ENCODE results near the gene SDHA. TPM values are rescaled to one million over a fixed set of nuclear protein-coding genes. Genes with fewer than 3 reads are reported as not detected.
"Not testable (repeated sequence)": the region's sequence is repeated elsewhere in the genome, so short reads cannot be mapped to it uniquely, and the experiment has no call there.

The SDHA gene
- total RNA-seq, 1 experiment from 2014 or later: 78.4 TPM

DNA sequence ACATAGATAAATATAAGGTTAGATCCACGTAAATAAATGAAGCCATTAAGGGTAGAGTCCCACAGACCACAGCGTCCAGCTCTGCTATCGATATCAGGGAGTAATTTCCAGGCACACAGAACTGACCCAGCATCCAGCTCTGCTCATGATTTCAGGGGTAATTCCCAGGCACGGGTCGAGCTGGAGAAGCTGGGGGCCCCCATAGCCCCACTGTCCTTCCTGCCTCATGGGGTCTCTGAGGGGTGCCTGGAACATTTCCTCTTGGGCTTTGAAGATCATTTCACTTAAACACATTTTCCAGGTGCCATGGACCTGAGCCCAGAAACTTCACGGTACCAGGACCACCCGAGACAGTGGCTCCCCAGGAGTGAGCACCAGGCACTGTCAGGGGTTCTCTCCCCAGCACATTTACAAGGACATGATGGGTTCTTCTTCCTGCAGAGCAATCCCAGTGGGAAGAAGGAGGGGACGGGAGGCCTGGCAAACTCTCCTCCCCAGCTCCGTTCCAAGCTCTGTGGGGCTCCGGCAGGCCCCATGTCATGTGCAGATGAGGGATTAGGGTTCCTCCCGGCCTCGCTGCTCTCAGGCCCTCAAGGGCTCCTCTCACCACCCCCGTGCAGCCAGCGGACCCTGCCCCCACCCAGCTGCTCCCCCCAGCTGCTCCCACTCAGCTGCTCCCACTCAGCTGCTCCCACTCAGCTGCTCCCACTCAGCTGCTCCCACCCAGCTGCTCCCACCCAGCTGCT is 80.0 kb downstream of the SDHA start:
- not testable (repeated sequence) for DNase-seq (ENCODE audit: low read depth)

DNA sequence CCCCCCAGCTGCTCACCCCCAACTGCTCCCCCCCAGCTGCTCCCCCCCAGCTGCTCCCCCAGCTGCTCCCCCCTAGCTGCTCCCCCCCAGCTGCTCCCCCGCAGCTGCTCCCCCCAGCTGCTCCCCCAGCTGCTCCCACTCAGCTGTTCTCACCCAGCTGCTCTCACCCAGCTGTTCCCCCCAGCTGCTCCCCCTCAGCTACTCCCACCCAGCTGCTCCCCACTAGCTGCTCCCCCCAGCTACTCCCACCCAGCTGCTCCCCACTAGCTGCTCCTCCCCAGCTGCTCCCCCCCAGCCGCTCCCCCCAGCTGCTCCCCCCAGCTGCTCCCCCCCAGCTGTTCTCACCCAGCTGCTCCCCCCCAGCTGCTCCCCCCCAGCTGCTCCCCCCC is 80.6 kb downstream of the SDHA start:
- no peak for DNase-seq (ENCODE audit: low read depth)

DNA sequence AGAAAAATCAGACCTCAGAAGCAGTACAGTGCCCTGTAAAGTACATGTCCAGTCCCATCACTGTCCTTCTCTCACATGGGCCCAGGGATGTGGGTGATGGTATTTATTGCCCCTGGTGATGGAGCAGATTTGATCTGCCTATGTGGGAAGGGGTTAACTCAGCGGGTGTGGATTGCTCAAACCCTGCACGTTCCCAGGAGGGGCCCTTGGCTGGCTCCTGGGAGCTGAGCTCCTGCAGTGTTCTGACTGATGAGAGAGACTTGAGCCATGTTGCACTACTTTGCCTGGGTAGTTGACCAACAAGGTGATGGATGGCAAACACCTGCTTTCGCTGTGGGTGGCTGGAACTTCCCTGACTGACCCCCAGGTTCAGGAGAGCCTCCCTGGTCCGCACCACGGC is 81.8 kb downstream of the SDHA start:
- DNase-seq (ENCODE audit: low read depth): not testable (repeated sequence)

DNA sequence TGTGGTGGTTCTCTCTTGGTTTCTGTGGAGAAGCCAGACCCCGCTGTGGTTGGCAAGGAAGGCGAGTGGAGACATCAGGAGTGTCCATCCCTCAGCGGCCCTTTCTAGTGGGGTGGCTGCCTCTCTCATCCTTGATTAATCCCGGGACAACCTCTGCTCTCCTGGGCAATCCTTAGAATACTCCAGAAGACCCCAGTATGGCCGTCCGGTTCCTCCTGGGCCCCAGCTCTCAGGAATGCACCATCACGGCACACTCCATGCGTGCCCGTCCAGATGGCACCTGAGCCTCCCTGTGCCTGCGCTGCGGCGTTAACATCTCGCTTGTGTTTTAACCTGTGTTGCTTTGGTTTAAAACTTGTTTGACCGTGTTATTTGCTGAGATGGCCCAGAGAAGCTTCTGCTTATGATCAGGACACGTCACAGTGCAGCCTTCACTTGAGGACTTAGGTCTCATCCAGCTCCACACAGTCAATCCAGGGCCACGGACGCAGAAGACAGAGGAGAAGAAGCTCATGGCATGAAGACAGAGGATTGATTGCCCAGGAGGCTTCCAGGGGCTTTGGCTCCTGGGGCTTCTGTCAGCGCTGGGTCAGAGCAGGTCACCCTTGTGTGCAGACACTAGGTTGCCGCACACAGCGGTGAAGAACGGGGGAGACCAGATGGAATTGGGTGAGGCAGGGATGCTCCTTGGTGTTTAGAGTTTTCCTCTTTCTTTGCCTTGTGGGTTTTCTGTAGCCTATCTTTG is 82.7 kb downstream of the SDHA start:
- not testable (repeated sequence) for DNase-seq (ENCODE audit: low read depth)

DNA sequence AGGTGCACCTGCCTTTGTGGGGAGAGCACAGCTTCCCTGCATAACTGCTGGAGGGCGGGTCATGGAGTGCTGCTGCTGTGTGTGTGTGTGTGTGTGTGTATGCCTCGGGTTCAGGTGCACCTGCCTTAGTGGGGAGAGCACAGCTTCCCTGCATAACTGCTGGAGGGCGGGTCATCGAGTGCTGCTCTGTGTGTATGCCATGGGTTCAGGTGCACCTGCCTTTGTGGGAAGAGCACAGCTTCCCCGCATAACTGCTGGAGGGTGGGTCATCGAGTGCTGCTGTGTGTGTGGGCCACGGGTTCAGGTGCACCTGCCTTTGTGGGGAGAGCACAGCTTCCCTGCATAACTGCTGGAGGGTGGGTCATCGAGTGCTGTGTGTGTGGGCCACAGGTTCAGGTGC is 84.3 kb downstream of the SDHA start:
- not testable (repeated sequence) for DNase-seq (ENCODE audit: low read depth)

DNA sequence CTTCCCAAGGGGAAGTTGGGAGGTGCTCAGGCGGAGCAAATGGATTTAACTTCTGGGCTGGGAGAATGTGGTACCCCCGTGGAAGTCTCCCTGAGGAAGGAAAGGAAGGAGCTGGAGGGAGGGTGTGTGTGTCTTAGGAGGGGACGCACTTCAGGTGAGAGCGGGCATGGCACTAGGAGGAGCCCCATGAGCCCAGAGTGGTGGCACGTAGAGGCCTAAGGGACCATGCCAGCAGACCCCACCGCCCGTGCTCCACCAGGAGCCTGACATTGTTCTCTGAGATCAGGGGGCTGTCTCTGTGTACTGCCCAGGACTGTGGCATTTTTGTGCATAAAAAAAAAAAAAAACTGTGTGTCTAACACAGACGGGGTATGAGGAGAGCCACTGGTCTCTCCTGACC is 84.8 kb downstream of the SDHA start:
- no peak for DNase-seq (ENCODE audit: low read depth)

DNA sequence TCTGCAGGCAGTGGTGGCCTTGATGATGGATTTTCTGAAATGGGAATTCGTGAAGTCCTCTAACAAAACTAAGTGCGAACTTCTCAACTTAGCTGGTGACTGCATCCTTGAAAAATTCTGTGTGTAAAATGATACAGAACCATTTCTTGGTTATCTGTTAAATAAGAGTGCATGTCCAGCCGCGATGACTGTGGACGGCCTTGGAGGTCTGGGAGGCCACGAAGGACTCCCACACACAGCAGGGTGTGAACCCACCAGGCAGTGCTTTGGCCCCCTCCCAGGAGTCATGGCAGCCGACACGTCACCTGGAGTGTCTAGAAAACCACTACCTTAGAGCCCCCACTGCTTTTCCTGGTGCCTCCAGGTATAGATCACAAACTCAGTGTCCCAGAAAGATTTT is 85.6 kb downstream of the SDHA start:
- not testable (repeated sequence) for DNase-seq (ENCODE audit: low read depth)

DNA sequence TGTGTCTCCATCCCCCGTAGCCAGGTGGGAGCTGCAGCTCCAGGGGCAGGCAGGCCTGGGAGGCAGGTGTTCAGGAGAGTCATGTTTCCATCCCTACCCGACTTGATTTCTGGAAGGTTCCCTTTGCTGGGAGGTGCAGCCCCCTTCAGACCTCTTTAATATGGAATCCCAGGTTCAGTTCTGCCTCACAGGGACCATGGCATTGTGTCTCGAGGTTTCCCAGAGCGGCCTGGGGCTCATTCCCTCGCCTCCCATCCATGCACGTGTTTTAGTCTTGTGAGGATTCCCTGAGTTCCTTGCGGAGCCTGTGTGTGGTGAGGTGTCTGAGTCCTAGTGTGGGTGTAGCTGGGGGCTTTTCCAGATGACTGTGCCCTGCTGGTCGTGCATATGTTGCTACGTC is 86.9 kb downstream of the SDHA start:
- DNase-seq (ENCODE audit: low read depth): no peak

DNA sequence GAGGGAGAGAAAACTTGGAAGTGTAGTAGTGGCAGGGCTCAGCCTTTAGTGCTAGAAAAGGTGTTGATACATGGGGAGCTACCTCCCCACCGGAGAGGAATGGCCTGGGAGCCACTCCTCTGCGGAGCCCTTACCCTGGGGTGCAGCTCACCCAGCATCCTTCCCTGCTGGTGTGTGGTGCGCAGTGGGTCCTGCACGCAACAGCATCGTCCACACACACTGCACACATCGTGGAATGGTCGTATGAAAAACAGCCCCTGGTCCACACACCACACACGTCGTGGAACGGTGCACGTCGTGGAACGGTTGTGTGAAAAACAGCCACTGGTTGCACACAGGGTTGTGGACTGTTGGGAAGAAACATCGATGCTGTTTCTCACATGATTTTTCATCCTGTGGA is 87.3 kb downstream of the SDHA start:
- DNase-seq (ENCODE audit: low read depth): no peak

DNA sequence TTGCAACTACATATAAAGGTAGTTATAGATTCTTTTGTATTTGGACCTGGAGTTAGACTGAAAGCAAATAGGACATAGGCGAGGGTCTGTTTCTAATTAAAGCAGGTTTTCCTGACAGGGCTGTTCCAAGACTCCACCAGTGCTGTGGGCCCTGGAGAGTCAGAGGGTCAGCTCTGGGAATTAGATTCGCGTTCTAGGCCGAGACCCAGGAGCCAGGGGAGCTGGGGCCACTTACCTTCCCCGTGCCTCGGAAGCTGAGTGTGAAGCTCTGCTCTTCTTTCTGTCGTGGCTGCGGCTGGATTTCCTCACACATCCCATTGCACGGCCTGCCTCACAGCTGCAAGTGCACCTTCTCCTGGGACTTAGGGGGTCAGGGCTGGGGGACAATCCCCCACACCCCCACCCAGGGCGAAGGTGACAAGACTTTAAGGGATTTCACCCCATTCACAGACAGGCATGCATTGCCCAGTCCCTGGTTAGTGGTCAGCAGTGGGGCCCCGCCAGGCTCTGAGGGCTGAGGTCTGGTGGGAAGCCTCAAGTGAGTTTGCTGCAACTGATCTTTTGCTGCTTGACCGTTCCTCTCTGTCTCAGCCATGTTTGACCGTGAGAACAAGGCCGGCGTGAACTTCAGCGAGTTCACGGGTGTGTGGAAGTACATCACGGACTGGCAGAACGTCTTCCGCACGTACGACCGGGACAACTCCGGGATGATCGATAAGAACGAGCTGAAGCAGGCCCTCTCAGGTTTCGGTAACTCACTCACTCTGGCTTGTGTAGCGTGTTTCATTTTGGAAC is 88.1 kb downstream of the SDHA start:
- no peak for DNase-seq (ENCODE audit: low read depth)

Other genes with a start within 250 kb of the SDHA start
- 0.06 and 0.38 TPM in 2 replicates for gene PLEKHG4B, start 126.2 kb upstream of the SDHA start, total RNA-seq (2014; rRNA removed)
- 0.06 TPM in 1 of 2 replicates, not detected in the other for gene LRRC14B, start 26.8 kb upstream of the SDHA start, total RNA-seq (2014; rRNA removed)
- 5.0 and 6.2 TPM in 2 replicates for gene CCDC127, start 167 bp upstream of the SDHA start, total RNA-seq (2014; rRNA removed)
- gene PDCD6, start 53.3 kb downstream of the SDHA start, total RNA-seq (2014; rRNA removed): 104 and 112 TPM in 2 replicates
- gene AHRR, start 103.4 kb downstream of the SDHA start, total RNA-seq (2014; rRNA removed): 43.2 and 52.0 TPM in 2 replicates
- 29.2 and 30.6 TPM in 2 replicates for gene EXOC3, start 224.9 kb downstream of the SDHA start, total RNA-seq (2014; rRNA removed)

Data from LHCN-M2 (cell line).